ENCODE data around the gene PDYN.

PDYN gene

GRCh38 chr20:1994627-1995026, 769 bp upstream of the PDYN start:
- no peak for DNase-seq (ENCODE audit: low spot score)

DNA sequence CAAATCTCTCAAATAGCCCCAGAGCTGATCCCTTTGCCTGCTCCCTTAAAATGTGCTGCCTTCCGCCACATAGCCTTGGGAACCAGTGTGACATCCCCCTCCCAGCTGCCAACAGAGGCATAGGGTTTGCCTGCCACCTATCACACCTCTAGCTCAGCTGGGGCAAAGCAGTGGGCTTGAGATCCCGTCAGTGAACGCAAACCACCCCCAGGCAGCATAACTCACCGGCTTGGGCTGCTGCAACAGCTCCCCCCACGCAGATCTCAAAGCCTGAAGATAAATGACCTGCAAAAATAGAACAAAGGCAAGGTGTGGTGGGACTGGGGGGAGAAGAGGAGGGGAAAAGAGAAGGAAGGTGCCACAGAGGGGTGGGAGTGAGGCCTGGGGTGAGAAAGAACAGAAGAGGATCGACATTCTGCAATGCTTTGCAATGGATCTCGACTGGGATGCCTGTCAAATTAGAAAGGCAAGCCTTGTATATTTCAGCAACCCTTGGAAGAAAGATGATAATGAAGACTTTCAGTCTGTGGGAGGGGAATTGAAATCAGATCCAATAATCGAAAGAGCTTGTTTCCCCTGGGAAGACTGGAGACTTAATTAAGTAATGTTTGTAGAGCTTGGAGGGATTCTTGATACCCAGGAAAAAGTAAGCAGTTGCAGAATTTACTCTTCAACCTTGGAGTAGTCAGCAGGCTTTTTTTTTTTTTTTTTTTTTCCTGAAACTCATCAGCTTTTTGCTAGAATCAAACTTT, 1.3 kb downstream of the PDYN start:
- no peak for DNase-seq (ENCODE audit: low spot score)

GRCh38 chr20:1987826-1988225, 6.0 kb downstream of the PDYN start:
- no peak for DNase-seq (ENCODE audit: low spot score)

DNA sequence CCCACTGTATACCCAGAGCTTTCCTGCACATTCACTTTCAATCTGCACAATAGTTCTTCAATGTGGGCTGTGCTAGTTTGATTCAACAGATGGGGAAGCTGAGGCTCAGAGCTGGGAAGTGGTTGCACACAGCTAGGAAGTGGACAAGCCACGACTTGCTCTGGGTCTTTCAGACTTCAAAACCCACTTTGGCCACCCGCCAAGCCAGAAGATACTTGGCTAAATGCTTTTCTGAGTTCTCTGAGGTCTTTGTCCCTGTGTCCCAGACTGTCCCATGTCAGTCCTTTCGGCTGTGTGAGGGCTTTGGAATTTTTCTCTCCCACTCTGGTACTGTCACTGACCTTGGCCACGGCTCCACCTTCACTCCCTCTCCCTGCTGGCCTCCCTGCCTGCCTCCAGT, 10.6 kb downstream of the PDYN start:
- no peak for DNase-seq (ENCODE audit: low spot score)

DNA sequence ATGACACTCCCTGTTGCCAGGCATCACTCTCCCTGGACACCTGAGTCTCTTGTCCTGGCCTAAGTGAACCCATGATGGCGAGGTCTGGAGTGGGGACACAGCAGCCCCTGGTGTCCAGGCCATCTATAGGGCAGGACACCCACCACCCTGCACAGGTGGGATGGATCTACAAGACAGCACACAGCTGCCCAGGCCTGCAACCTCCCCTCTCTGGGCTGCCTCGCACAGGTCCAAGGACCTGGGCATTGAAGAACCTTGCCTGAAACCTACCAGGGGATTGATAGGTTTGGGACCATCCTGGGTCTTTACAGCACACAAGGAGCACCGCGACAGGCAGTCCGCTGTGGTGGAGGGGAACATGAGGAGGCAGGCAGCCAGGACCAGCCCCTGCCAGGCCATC, 11.2 kb downstream of the PDYN start:
- DNase-seq (ENCODE audit: low spot score): no peak

DNA sequence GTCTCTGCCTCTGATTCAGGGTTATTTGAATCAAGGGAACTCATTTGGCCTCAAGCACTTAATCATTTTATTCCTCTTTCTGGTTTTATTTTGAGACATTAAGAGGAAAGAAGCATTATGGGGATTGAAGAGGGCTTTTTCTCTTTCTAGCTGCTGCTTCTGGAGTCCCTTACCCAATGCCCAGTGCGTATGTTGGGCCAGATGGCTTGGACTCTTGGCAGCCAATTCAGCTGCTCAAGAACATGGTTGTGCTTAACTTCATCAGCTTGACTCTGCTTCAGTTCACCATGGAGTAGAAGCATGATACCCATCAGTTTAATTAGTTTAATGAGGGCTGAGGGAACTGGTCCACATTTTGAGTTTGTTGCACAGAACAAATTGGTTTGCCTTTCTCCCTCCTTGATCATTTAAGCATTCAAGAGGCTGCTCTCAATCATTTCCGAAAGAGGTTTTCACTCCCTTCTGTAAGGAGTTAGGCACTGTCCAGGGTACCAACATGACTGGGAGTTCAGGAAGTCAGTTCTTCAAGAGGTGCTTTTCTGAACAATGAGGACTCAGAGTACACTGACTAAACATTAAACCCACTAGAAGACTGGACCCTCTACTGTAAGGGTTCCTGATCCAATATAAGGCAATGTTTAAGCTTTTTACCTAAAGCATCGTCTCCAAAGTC, 14.6 kb downstream of the PDYN start:
- no peak for DNase-seq (ENCODE audit: low spot score)

GRCh38 chr20:1975291-1975690, 18.6 kb downstream of the PDYN start:
- no peak for DNase-seq (ENCODE audit: low spot score)

GRCh38 chr20:1973601-1974440, 20.0 kb downstream of the PDYN start:
- DNase-seq (ENCODE audit: low spot score): no peak

DNA sequence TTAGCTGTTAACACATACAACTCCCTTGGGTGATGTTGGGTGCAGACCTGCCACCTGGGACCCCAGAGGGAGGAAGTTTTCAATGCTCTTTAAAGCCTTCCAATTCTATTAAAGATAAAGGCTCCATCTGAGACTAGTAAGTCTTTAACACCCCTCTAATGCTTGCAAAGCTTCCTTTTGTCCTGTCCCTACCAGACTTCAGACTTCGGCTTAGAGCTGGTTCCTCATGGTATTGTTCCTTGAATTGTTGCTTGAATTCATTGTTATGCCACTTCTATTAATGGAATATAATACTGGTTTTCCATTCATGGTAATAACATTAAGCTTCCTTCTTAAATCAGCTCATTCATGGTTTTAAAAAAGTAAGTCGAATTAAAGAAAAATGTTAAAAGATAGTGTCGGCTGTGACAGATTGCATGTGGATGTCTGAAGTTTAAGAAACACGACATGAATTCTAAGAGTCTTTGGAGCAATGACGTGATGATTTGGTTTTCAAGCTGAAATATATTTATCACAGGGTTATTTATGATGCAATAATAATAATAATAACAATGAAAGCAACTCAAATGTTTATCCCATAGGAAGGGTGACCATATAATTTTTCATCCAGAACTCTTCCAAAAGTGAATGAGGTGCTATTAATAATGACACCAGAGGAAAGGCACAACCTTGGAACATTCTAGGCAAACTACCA, 21.8 kb downstream of the PDYN start:
- no peak for DNase-seq (ENCODE audit: low spot score)

DNA sequence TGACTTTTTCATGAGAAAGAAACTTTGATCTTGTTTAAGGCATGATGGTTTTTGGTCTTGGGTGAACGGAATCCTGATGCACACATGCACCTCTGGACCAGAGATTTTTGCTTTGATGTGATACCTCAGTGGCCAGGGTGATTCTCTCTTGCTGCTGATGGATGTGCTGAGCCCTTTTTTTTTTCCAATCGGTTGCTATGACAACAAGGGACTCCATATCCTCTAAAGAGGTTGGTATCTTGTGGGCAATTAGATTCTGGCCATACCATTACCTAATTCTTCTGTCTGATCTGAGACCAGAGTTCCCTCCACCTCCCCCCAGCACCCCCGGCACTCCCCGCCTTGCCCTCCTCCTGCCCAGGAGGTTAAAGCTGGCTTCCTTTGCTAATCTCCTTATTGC, 24.9 kb downstream of the PDYN start:
- DNase-seq (ENCODE audit: low spot score): no peak

DNA sequence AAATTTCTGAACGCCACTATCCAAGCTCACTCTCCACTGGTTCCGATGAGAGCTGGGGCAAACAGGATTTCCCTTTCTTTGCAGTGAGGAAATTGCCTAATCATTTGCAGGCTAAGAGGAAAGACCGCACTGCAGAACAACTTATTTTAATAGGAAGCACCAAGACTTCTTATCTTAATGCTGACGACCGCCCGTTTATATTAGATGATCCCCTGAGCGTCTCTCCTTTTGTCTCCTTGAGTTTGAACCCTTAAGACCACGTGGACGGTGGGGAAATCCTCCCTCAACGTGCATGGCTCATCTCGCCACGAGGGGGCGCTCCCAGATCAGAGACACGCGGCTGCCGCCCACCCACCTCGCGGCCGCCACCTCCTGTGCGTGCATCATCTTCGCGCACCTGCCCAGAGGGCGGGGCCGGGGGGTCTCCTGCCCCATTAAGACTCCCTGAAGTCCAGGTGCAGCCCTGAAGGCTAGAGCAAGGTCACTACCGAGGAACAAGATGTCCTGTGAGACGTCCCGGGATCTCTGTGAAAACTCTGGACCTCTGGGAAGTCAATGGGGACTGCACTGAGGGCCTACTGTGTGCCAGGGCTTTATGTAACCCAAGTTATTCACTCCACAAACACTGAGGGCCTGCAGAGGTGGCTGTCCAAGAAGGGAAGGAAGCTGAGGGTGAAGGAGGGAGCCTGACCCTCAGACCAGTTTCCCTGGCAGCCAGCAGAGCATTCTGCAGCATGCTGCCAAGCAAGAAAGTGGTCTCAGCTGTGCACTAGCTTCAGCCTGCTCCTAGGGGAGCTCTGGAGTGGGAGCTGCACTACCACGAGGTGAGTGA, 28.1 kb downstream of the PDYN start:
- DNase-seq (ENCODE audit: low spot score): peak; percentile 85

DNA sequence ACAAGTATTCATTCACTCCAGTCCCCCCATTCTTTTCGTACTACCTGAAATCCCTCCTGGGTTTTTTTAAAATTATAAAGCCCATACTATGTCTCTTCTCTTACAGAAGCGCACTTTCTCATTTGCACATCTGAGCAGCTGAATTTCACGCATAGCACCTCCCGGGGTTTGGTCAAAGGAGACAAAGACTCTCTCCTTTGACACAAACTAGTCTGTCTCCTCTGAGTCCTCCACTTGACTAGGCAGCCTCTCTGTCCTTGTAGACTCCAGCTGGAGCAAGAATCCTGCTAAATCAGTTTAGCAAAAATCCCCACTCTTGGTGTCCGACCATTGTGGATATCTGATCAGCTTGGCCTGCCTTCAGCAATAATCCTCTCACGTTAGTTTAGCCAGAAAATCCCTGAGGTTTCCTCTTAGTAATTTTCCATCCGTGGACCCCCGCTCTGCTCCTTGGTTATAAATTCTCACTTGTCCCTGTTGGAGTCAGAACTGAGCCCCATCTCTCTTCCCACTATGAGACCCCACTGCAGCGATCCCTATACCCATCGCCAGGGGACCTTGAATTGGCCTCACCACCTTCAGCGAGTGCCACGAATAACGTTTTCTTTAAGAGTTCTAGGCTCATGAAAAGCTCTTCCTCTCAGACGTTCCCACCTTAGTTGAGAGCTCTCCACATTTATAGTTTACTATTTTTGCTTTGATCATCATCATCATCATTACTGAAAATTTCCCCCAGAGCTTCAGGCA, 29.0 kb downstream of the PDYN start:
- DNase-seq (ENCODE audit: low spot score): no peak

DNA sequence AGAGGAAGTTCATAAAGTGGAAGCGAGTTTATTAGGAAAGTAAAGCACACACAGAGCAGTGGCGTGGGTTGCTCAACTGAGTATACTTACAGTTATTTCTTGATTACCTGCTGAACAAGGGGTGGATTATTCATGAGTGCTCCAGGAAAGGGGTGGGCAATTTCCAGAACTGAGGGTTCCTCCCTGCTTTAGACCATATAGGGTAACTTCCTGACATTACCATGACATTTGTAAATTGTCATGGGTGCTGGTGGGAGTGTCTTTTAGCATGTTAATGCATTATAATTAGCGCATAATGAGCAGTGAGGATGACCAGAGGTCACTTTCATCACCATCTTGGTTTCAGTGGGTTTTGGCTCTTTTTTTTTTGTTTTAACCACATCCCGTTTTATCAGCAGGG, 29.8 kb downstream of the PDYN start:
- DNase-seq (ENCODE audit: low spot score): no peak

DNA sequence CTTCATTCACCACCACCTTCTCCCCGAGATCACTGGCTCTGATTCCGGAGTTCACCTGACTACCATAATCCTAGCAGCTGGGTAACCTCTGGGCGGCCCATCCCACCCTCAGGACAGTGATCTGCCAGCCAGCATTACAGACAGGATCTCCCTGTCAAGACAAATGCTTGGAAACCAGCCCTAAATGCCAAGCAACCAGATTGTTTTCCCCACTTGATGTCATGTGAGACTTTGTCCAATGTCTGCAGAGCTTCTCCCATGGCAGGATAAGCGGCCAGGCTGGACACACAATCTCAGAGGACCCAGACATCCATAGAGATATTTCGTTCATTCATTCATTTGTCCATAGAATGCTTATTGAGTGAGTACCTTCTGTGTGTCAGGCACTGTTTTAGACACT, 32.5 kb downstream of the PDYN start:
- DNase-seq (ENCODE audit: low spot score): no peak

- DNase-seq (ENCODE audit: low spot score): no peak
Measured at GRCh38 chr20:1959156-1959555, 34.7 kb downstream of the PDYN start.

DNA sequence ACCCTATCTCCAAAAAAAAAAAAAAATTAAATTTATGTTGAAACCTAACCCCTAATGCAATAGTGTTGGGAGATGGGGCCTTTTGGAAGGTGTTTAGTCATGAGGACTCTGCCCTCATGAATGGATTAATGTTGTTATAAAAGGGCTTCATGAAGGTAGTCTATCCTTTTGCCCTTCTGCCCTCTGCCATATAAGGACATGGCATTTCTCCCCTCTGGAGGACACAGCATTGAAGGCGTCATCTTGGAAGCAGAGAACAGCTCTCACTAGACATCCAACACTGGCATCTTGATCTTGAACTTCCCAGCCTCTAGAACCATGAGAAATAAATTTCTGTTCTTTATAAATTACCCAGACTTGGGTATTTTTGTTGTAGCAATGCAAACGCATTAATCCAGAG, 35.4 kb downstream of the PDYN start:
- DNase-seq (ENCODE audit: low spot score): no peak

- no peak for DNase-seq (ENCODE audit: low spot score)
Measured at GRCh38 chr20:1955217-1955616, 38.6 kb downstream of the PDYN start.

DNA sequence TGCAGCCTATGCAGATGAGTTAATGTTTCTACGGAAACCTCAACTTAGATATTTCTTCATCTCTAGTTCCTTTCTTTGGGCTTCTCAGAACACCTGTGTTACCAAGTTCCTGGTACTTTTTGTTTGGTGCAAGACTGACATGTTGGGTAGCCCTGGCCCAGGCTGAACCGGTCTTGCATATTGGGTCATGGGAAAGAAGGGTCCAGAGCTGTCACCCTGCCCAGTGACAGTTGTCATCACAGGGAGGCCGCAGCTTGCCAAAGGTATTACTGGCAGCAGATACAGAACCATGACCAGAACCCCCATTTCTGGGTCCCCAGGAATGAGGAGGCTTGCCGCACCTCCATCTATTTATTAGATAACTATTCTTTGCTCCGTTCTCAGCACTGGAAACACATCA, 40.2 kb downstream of the PDYN start:
- DNase-seq (ENCODE audit: low spot score): no peak

GRCh38 chr20:1952737-1953530, 40.9 kb downstream of the PDYN start:
- no peak for DNase-seq (ENCODE audit: low spot score)

Data from HuH-7 (cell line).